Activated naive CD8-positive, alpha-beta T cell treated with anti-CD3 and anti-CD28 coated beads, Interleukin-2, amount 50 U/mL, for 24 hours (primary cell): Measurements from ENCODE around the gene EML4.
"Not testable (repeated sequence)": the region's sequence is repeated elsewhere in the genome, so short reads cannot be mapped to it uniquely, and the experiment has no call there.

Experiments used
- ATAC-seq: fragments of 150-1000 bp; cut with Tn5 transposase; one replicate; pipeline ENCODE4 v1.10.0; 2021
- DNase-seq: peaks from one replicate; pipeline ENCODE4 v3.0.0; 2021
- H3K27ac Mint-ChIP-seq: one replicate; pipeline ENCODE4 v1.8.0; 2021; ENCODE audit warnings: mild to moderate bottlenecking, mixed read lengths
- H3K27me3 Mint-ChIP-seq: one replicate; pipeline ENCODE4 v1.8.0; 2021; ENCODE audit warnings: mixed read lengths
- H3K36me3 Mint-ChIP-seq: one replicate; pipeline ENCODE4 v1.8.0; 2021; ENCODE audit warnings: low read depth, mixed read lengths
- H3K4me1 Mint-ChIP-seq: one replicate; pipeline ENCODE4 v1.8.0; 2021; ENCODE audit warnings: mixed read lengths
- H3K4me3 Mint-ChIP-seq: one replicate; pipeline ENCODE4 v1.8.0; 2021; ENCODE audit warnings: mild to moderate bottlenecking, moderate library complexity, mixed read lengths
- H3K9me3 Mint-ChIP-seq: one replicate; pipeline ENCODE4 v1.8.0; 2021; ENCODE audit warnings: mixed read lengths

EML4 gene, protein sequence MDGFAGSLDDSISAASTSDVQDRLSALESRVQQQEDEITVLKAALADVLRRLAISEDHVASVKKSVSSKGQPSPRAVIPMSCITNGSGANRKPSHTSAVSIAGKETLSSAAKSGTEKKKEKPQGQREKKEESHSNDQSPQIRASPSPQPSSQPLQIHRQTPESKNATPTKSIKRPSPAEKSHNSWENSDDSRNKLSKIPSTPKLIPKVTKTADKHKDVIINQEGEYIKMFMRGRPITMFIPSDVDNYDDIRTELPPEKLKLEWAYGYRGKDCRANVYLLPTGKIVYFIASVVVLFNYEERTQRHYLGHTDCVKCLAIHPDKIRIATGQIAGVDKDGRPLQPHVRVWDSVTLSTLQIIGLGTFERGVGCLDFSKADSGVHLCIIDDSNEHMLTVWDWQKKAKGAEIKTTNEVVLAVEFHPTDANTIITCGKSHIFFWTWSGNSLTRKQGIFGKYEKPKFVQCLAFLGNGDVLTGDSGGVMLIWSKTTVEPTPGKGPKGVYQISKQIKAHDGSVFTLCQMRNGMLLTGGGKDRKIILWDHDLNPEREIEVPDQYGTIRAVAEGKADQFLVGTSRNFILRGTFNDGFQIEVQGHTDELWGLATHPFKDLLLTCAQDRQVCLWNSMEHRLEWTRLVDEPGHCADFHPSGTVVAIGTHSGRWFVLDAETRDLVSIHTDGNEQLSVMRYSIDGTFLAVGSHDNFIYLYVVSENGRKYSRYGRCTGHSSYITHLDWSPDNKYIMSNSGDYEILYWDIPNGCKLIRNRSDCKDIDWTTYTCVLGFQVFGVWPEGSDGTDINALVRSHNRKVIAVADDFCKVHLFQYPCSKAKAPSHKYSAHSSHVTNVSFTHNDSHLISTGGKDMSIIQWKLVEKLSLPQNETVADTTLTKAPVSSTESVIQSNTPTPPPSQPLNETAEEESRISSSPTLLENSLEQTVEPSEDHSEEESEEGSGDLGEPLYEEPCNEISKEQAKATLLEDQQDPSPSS

GRCh38 chr2:42169100-42169873, at the start of gene EML4:
Gene EML4 (plus strand): TSS chr2:42169353. CDS start chr2:42169612, 259 bp downstream.
- no peaks in the 10 kb centered on the region for H3K9me3 Mint-ChIP-seq
- H3K4me3 Mint-ChIP-seq: no peak within 1 kb of the TSS
- H3K36me3 Mint-ChIP-seq: peaks cover 2% of the 10 kb centered on the region
- ATAC-seq (peak; percentile 82), DNase-seq (peak; percentile 93)
- no peak within 1 kb of the TSS for H3K27ac Mint-ChIP-seq
- H3K4me1 Mint-ChIP-seq: peaks cover 31% of the 10 kb centered on the region
- H3K27me3 Mint-ChIP-seq: no peaks in the 10 kb centered on the region

DNA sequence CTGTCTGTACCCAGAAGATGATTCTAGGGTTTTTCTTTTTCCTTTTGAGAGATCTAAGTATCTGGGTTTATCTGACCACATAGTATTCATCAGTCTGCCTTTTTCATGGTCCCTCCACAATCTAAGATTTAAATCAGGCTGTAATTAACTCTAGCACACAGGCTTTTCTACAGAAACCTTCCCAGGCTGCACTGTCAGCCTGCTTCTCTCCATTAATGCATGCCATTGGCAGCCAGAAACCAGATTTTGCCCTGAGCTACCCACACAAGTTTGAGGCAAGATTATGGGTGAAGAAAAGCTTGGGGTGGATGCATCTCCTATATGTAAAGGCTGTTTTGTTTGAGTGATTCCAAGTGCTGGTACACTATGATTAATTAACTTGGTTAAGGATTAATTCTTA, 45.7 kb upstream of the EML4 start:
- H3K27me3 Mint-ChIP-seq: no peaks in the 10 kb centered on the region
- no peaks in the 10 kb centered on the region for H3K36me3 Mint-ChIP-seq
- H3K9me3 Mint-ChIP-seq: no peaks in the 10 kb centered on the region
- ATAC-seq: peak; percentile 11
- peaks cover 65% of the 10 kb centered on the region for H3K4me1 Mint-ChIP-seq
- H3K27ac Mint-ChIP-seq: peak overlapping the region; percentile 67
- peak overlapping the region; percentile 51 for H3K4me3 Mint-ChIP-seq
- no peak for DNase-seq

DNA sequence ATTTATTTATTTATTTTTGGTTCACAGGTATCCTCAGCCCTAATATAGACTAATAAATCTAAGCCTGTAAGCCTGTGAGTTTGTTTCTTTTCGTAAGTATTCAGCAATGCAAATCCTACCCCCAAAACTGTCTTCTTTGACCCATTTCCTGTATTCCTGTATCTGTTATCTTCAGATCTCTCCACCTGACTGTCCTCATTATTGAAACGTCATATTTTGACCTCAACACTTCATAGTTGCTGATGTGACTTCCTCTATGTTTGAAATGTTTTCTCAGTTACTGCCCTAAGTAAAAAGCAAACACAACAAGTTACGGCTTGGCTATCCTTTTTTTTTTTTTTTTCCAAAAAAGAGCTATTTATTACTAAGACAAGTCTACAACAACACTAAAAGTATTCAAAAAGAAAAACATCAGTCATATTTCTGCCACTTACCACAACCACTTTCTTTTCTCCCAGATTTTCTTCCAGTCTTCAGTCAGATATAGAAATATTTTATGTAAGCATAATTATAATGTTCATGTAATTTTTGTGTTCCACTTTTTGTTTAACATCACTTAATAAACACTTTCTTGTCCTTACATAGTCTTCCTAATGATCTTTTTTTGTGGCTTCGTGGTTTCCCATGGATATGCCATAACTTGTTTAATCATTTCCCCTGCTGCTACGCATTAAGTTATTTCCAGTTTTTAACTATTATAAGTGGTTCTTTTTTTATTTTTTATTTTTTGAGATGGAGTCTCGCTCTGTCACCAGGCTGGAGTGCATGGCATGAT, 45.0 kb upstream of the EML4 start:
- Mint-ChIP-seq H3K36me3 (no peaks in the 10 kb centered on the region), H3K9me3 (no peaks in the 10 kb centered on the region)
- peak; percentile 55 for ATAC-seq

GRCh38 chr2:42125841-42126594, 43.1 kb upstream of the EML4 start:
- Mint-ChIP-seq H3K27me3 (no peaks in the 10 kb centered on the region), H3K4me1 (peaks cover 75% of the 10 kb centered on the region), H3K27ac (no peak overlapping the region), H3K4me3 (peak overlapping the region; percentile 5), H3K9me3 (no peaks in the 10 kb centered on the region), H3K36me3 (no peaks in the 10 kb centered on the region)
- no peak for ATAC-seq
- DNase-seq: no peak

More for the DNA sequence above, 45.0 kb upstream of the EML4 start:
- no peak for DNase-seq
- Mint-ChIP-seq H3K4me1 (peaks cover 65% of the 10 kb centered on the region), H3K4me3 (peak overlapping the region; percentile 7), H3K27me3 (no peaks in the 10 kb centered on the region), H3K27ac (peak overlapping the region; percentile 51)

- peak overlapping the region; percentile 24 for H3K27ac Mint-ChIP-seq
- DNase-seq, H3K9me3 Mint-ChIP-seq, H3K27me3 Mint-ChIP-seq, ATAC-seq, H3K36me3 Mint-ChIP-seq: not testable (repeated sequence)
- H3K4me3 Mint-ChIP-seq: peak overlapping the region; percentile 50
- H3K4me1 Mint-ChIP-seq: peaks cover 84% of the 10 kb centered on the region
Observed at GRCh38 chr2:42126873-42127272, 42.3 kb upstream of the EML4 start.

DNA sequence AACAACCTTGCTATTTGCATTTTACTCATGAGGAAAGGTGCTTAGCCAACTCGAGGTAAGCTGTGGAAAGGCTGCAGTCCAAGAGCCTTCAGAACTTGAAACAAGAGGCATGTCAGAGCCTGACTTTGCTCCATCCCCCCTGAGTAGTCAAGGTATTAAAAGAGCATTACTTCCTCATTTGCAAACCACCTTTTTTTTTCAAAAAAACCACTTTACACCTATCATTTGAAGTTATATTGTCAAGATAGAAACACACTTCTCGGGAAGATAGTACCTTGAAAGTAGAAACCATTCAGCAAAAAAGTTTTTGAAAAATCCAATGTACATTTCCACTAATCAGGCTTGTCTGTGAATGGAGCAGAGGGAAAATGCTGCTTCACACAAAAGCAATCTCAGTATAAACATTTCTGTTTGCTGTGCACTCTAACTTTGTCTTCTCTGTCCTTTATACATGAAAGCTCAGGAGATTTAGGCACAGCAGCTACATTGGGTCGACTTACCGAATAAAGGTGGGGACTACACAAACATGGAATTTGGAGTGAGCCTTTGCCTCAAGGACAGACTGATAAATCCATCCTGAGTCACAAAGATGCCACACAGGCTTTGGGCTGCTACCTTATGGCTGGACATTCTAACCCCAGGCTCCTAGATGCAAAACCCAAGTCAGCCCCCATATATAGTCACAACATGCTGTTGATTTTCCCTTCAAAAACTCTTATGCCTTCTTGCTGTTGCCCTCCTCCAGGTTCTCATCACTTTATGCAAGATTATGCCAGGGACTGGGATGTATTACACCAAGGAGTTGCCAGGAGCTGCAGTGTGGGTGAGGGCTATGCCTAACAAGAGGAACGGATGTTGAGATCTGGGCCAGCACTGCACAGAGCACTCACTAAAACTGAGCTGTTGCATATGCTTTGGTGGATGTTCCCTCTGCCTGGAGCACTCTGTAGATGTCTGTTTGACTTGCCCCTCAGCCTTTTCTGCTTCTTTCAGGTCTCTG, 41.4 kb upstream of the EML4 start:
- Mint-ChIP-seq H3K4me1 (peaks cover 92% of the 10 kb centered on the region), H3K4me3 (peak overlapping the region; percentile 50), H3K27ac (peak overlapping the region; percentile 24), H3K9me3 (no peaks in the 10 kb centered on the region), H3K36me3 (no peaks in the 10 kb centered on the region), H3K27me3 (no peaks in the 10 kb centered on the region)
- DNase-seq: no peak
- ATAC-seq: no peak

GRCh38 chr2:42128721-42129486, 40.2 kb upstream of the EML4 start:
- no peaks in the 10 kb centered on the region for H3K27me3 Mint-ChIP-seq
- ATAC-seq (no peak), DNase-seq (no peak)
- no peaks in the 10 kb centered on the region for H3K36me3 Mint-ChIP-seq
- peaks cover 95% of the 10 kb centered on the region for H3K4me1 Mint-ChIP-seq
- no peaks in the 10 kb centered on the region for H3K9me3 Mint-ChIP-seq
- peak overlapping the region; percentile 29 for H3K27ac Mint-ChIP-seq
- peak overlapping the region; percentile 15 for H3K4me3 Mint-ChIP-seq

DNA sequence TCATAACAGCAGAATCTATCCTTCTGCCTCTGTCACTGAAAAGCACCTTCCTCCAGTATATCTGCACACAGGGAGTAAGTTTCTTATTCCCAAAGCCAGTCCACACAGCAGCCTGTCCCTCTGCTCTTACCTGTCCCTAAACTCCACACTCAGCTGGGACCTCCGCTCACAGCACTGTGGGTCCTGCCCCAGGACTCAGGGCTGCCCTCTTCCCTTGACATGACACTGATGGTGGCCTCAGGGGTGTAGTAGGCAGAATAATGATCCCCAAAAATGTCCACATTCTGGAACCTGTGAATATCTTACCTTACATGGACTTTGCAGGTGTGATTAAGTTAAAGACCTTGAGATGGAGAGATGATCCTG, 39.7 kb upstream of the EML4 start:
- ATAC-seq (no peak), DNase-seq (no peak)
- H3K4me3 Mint-ChIP-seq: no peak overlapping the region
- no peaks in the 10 kb centered on the region for H3K9me3 Mint-ChIP-seq
- no peaks in the 10 kb centered on the region for H3K36me3 Mint-ChIP-seq
- no peaks in the 10 kb centered on the region for H3K27me3 Mint-ChIP-seq
- peaks cover 93% of the 10 kb centered on the region for H3K4me1 Mint-ChIP-seq
- peak overlapping the region; percentile 7 for H3K27ac Mint-ChIP-seq

GRCh38 chr2:42129947-42130346, 39.2 kb upstream of the EML4 start:
- no peak for DNase-seq
- H3K27ac Mint-ChIP-seq: peak overlapping the region; percentile 7

GRCh38 chr2:42130858-42131257, 38.3 kb upstream of the EML4 start:
- DNase-seq, H3K36me3 Mint-ChIP-seq, H3K27me3 Mint-ChIP-seq, H3K4me3 Mint-ChIP-seq, H3K9me3 Mint-ChIP-seq, ATAC-seq, H3K27ac Mint-ChIP-seq: not testable (repeated sequence)
- peaks cover 93% of the 10 kb centered on the region for H3K4me1 Mint-ChIP-seq

More at GRCh38 chr2:42129947-42130346, 39.2 kb upstream of the EML4 start:
- Mint-ChIP-seq H3K4me1 (peaks cover 92% of the 10 kb centered on the region), H3K27me3 (no peaks in the 10 kb centered on the region), H3K9me3 (no peaks in the 10 kb centered on the region), H3K36me3 (no peaks in the 10 kb centered on the region), H3K4me3 (no peak overlapping the region)
- ATAC-seq: no peak

- Mint-ChIP-seq H3K27ac (peak overlapping the region; percentile 78), H3K4me1 (peaks cover 86% of the 10 kb centered on the region), H3K27me3 (no peaks in the 10 kb centered on the region), H3K9me3 (no peaks in the 10 kb centered on the region), H3K36me3 (no peaks in the 10 kb centered on the region), H3K4me3 (peak overlapping the region; percentile 72)
- ATAC-seq (peak; percentile 1), DNase-seq (no peak)
Observed at GRCh38 chr2:42132191-42132965, 36.8 kb upstream of the EML4 start.
